NOMO-1 treated with DMSO at 0.1 percent for 48 hours (cell line): ENCODE results near the gene CCDC194.
A peak's percentile ranks its signal among the peaks of the same experiment; 100 is the strongest.
"Not testable (repeated sequence)": the region's sequence is repeated elsewhere in the genome, so short reads cannot be mapped to it uniquely, and the experiment has no call there.

Experiments used
- DNase-seq: peaks from one replicate; lab custom pipeline; 2025; ENCODE audit not compliant: unreplicated experiment; lab: John Stamatoyannopoulos, UW

CCDC194 gene

GRCh38 chr19:17376935-17377600, 16.9 kb downstream of the CCDC194 start, which contains the start of gene PLVAP:
Gene PLVAP (minus strand): TSS chr19:17377342. CDS start chr19:17377288, 54 bp downstream.
- DNase-seq = no peak

GRCh38 chr19:17370026-17370587, 23.9 kb downstream of the CCDC194 start:
- DNase-seq = peak; percentile 92

DNA sequence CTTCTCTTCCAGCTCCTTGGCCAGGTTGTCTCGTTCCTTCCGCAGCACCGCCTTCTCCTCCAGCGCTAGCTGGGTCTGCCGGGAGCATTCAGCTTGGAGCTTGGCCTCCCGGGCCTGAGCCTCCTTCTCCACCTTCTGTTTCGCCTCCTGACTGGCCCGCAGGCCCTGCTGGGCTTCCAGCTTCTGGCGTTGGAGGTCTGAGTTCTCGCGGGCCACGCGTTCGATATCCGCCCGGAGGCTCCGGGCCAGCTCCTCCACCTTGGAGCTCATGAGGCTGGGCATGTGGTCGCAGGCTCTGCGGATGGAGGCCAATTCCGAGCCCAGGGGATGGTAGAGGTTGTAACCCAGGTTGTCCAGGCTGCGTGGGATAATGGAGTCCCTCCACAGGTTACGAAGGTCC, 28.6 kb downstream of the CCDC194 start:
- no peak for DNase-seq

DNA sequence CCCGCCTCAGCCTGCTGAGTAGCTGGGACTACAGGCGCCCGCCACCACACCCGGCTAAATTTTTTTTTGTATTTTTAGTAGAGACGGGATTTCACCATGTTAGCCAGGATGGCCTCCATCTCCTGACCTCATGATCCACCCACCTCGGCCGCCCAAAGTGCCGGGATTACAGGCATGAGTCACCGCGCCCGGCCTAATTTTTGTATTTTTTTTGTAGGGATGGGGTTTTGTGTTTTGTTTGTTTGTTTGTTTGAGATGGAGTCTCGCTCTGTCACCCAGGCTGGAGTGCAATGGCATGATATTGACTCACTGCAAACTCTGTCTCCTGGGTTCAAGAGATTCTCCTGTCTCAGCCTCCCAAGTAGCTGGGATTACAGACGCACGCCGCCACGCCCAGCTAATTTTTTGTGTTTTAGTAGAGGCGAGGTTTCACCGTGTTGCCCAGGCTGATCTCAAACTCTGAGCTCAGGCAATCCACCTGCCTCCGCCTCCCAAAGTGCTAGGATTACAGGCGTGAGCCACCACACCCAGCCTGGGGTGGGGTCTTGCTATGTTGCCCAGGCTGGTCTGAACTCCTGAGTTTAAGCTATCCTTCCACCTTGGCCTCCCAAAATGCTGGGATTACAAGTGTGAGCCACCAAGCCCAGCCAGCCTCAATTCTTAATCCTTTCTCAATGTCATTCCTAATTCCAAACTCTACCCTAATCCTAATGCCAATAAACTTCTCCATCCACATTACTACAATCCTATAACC, 30.0 kb downstream of the CCDC194 start:
- DNase-seq = not testable (repeated sequence)

DNA sequence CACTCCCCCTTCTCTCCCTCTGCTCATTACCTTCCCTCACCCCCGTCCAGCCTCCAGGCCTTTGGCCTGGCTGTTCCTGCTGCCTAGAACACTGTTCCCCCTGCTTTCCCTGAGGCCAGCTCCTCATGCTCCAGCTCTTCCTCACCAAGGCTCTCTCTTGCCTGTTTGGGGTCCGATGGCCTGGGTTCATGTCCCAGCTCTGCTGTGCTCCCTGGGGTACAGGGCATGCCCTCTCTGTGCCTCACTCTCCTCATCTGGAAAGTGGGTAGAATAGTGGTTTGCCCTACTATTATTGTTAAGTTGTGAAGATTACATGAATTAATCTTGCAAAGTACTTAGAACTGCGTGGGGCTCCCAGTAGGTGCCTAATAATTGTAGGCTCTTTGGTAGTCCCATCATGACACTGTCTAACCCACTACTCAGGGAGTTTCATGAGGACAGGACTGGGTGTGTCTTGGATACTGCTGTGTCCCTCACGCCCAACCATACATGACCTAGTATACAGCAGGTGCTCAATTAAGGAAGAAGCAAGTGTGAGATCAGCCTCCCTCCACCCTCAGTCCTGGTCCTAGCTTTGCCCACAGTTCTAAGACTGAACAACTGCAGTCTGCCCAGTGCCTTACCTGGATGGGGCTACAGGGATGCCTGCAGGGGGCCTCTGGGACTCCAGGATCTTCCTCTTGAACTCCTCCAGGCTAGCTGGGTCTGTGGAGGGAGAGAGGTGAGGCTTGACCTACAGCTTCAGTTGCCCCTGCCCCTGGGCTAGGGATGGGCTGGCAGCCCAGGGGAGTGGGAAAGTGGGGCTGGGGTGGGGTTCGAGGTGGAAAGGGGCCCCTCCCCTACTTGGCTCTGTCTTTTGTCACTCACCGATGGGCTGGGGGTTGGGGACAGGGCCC, 33.8 kb downstream of the CCDC194 start:
- no peak for DNase-seq

DNA sequence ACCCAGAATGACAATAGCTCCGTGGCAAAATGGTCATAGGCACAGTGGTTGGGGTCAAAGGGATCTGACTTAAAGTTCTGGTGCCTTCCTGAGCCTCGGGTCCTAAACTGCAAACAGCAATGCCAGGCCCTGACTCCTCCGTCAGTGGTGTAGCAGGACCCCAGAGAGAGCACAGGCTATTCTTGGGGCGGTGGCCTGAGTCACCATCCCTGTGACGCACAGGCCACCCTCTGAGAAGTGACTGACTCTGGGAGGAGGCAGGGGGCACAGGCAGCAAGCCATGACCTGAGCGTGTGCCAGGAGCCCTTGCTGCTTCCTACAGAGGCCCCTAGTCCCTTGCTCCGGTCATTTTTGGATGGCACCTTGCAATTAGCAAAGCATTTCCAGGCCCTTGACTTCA, 35.6 kb downstream of the CCDC194 start:
- no peak for DNase-seq

DNA sequence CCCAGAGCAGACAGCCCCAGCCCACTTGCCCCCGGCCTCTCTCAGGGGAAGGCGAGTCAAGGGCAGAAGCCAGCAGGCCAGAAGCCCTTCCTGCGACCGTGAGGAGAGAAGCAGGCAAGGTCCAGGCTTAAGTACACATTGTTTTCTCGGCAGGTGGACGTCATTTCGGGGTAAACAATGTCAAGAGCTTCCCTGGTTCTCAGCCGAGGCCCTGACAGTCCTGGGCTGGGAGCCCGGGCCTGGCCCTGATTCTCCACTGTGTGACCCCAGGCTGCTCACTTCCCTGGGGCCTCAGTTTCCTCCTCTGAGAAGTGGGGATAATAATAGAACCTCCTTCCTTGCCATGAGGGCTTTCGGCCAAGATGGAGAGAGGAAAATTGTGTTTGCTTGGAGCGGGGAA, 36.3 kb downstream of the CCDC194 start:
- no peak for DNase-seq

- no peak for DNase-seq
Measured at GRCh38 chr19:17357078-17357666, 36.8 kb downstream of the CCDC194 start.

DNA sequence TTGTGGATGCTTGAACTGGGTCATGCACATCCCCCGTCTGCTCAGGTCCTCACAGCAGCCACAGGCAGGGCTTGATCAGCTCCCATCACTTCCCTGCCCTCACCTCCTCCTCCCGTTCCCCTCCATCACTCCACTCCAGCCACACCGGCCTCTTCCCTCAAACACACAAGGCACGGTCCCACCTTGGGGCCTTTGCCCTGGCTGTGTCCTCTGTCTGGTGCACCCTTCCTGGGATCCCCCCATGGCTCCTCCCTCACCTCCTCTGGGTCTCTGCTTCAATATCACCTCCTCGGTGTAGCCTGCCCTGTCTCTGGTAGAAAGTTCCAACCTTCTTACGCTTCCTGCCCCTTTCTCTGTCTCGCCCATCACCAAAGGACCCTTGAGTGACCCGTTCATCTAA, 40.6 kb downstream of the CCDC194 start:
- no peak for DNase-seq

DNA sequence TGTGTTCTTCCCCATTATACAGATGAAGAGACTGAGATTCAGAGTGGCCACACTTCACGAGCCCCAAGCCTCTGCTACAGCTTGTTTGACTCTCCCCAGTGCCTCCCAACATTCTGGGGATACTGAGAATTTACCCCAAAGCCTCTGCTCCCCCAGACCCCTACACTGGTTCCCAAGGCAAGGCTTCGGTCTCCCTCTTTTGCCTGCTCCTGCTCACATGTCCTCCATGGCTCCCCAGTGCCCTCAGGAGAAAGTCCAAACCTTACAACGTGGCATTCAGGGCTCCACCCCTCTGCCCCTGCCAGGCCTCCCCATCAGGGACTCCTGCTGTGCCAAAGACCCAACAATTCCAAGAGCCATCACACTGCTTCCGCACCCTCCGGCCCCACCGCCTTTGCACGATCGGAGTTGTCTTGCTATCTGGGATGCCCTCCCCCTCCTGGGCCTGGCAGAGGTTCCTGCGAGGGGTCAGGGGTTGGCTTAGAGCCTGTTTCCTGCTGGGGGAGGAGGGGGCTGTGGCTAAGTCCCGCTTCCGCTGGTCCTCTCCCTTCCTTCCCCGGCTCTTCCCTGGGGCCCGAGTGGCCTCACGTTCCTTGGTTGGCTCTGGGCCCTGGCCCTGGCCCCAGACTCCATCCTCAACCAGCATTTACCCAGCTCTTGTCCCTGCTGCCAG, 41.3 kb downstream of the CCDC194 start:
- DNase-seq = no peak

DNA sequence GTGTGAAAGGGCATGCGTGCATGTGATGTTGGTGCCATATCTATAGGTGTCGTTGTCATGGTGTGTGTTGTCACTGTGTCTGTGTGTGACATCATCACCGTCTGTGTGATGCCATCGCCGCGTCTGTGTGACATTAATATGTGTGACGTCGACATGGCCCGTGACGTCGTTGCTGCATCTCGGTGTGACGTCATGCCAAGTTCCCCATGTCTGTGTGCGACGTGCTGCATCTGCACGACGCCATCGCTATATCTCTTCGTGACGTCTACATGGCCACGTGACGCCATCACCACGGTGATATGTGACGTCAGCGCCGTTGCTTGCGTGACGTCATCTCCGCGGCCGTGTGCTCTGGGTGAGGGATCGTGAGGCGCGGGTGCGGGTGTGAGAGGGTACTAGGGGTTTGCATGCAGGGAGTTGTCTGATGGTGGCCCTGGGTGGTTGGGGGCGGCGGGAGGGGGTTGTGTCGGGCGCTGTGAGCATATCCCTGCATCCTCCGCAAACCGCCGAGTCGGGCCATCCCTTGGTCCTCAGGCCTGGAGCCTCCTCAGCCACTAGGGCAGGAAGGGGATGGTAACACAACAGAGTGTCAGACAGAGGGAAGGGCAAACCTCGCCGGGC, 42.1 kb downstream of the CCDC194 start:
- no peak for DNase-seq

DNA sequence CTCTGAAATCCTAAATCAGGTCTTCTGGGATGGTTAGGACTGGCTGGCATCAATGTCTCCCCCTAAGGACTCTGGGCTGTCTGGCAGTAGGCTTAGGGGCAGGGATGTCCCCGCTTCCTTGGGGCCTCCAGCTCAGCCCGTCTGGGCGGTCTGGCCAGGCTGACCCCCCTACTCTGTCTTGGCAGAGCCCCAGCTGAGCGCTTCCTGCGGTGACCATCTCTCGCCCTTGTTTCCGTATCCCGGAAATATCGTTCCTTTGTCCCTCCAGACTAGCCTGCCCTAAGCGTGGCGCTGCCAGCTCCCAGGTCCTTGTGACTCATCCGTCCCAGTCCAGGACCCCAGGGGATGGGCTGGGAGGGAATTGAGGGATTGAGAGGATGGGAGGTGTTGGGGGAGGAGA, 45.3 kb downstream of the CCDC194 start:
- no peak for DNase-seq

- no peak for DNase-seq
Measured at GRCh38 chr19:17347877-17348276, 46.1 kb downstream of the CCDC194 start.

- DNase-seq = no peak
Measured at GRCh38 chr19:17347361-17347760, 46.6 kb downstream of the CCDC194 start.

GRCh38 chr19:17346109-17346671, 47.8 kb downstream of the CCDC194 start:
- peak; percentile 56 for DNase-seq

- DNase-seq = no peak
Measured at GRCh38 chr19:17341845-17342244, 52.2 kb downstream of the CCDC194 start.

DNA sequence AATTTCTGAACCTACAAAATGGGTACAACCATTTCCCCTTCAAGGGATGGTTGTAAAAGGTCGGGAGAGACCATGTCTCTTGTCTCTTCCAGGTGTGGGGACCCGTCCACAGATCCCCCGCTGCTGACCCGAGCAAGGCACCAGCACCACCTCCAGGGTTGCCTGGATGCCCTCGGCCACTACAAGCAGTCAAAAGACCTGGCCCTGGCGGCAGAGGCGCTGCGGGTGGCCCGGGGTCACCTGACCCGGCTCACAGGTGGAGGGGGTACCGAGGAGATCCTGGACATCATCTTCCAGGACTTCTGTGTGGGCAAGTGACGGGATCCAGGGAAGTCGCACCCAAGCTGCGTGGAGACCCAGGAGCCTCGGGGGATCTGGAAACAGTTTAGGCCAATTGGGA, 52.6 kb downstream of the CCDC194 start:
- no peak for DNase-seq

- DNase-seq = no peak
Measured at GRCh38 chr19:17340871-17341357, 53.1 kb downstream of the CCDC194 start.
